ENCODE results near the gene ROR1. TPM values are rescaled to one million over a fixed set of nuclear protein-coding genes. Genes with fewer than 3 reads are reported as not detected.

Gene ROR1
- total RNA-seq, 1 donor from 2014 or later: 2.5 TPM

- no peak for DNase-seq (ENCODE audit: low read depth, low spot score)
These were observed 397.4 kb downstream of the ROR1 start for GRCh38 chr1:64171246-64171645.

GRCh38 chr1:64171797-64172281 lies 398.0 kb downstream of the ROR1 start:
- DNase-seq (ENCODE audit: low read depth, low spot score): no peak

GRCh38 chr1:64172458-64172983 lies 398.7 kb downstream of the ROR1 start:
- no peak for DNase-seq (ENCODE audit: low read depth, low spot score)

GRCh38 chr1:64173336-64173940 lies 399.6 kb downstream of the ROR1 start:
- DNase-seq (ENCODE audit: low read depth, low spot score): no peak

- no peak for DNase-seq (ENCODE audit: low read depth, low spot score)
These were observed 401.8 kb downstream of the ROR1 start for GRCh38 chr1:64175639-64176038.

- no peak for DNase-seq (ENCODE audit: low read depth, low spot score)
These were observed 402.8 kb downstream of the ROR1 start for GRCh38 chr1:64176659-64177058.

- DNase-seq (ENCODE audit: low read depth, low spot score): no peak
These were observed 405.8 kb downstream of the ROR1 start for GRCh38 chr1:64179588-64179987.

- no peak for DNase-seq (ENCODE audit: low read depth, low spot score)
These were observed 408.4 kb downstream of the ROR1 start for GRCh38 chr1:64182207-64182606.

- no peak for DNase-seq (ENCODE audit: low read depth, low spot score)
These were observed 409.7 kb downstream of the ROR1 start for GRCh38 chr1:64183395-64184002.

GRCh38 chr1:64184003-64184440 lies 410.2 kb downstream of the ROR1 start:
- DNase-seq (ENCODE audit: low read depth, low spot score): no peak

GRCh38 chr1:64186138-64186897 lies 412.5 kb downstream of the ROR1 start:
- DNase-seq (ENCODE audit: low read depth, low spot score): no peak

- DNase-seq (ENCODE audit: low read depth, low spot score): no peak
These were observed 413.1 kb downstream of the ROR1 start for GRCh38 chr1:64186898-64187280.

- no peak for DNase-seq (ENCODE audit: low read depth, low spot score)
These were observed 413.8 kb downstream of the ROR1 start for GRCh38 chr1:64187646-64188045.

- DNase-seq (ENCODE audit: low read depth, low spot score): no peak
These were observed 418.5 kb downstream of the ROR1 start for GRCh38 chr1:64192290-64192689.

- no peak for DNase-seq (ENCODE audit: low read depth, low spot score)
These were observed 420.6 kb downstream of the ROR1 start for GRCh38 chr1:64194168-64195080.

- no peak for DNase-seq (ENCODE audit: low read depth, low spot score)
These were observed 421.2 kb downstream of the ROR1 start for GRCh38 chr1:64195081-64195395.

- DNase-seq (ENCODE audit: low read depth, low spot score): no peak
These were observed 422.5 kb downstream of the ROR1 start for GRCh38 chr1:64196074-64196870.

- no peak for DNase-seq (ENCODE audit: low read depth, low spot score)
These were observed 423.3 kb downstream of the ROR1 start for GRCh38 chr1:64197076-64197475.

- DNase-seq (ENCODE audit: low read depth, low spot score): no peak
These were observed 425.3 kb downstream of the ROR1 start for GRCh38 chr1:64199154-64199553.

- no peak for DNase-seq (ENCODE audit: low read depth, low spot score)
These were observed 426.2 kb downstream of the ROR1 start for GRCh38 chr1:64200064-64200463.

GRCh38 chr1:64203420-64203819 lies 429.6 kb downstream of the ROR1 start, which contains the start of gene UBE2U:
UBE2U (plus strand) TSS chr1:64203623; CDS start chr1:64204051, 428 bp downstream.
- no peak for DNase-seq (ENCODE audit: low read depth, low spot score)
